ENCODE results near the gene CHAF1B. TPM values are rescaled to one million over a fixed set of nuclear protein-coding genes. Genes with fewer than 3 reads are reported as not detected.

Gene CHAF1B
- total and polyA plus RNA-seq, 12 donors, result 0.30 to 2.1 (median 1.2) TPM

GRCh38 chr21:36452281-36452825, 67.2 kb downstream of the CHAF1B start:
- intact Hi-C loops (cut with DNase I), result no loop called here
- no peak for DNase-seq
- Histone ChIP-seq H3K4me3 (no peak overlapping the region), H3K27me3 (no peaks in the 10 kb centered on the region), H3K36me3 (replicated peaks in 1 of 2) (no peaks in the 10 kb centered on the region), H3K27ac (no peak overlapping the region), H3K4me1 (replicated peaks in 1 of 2) (no peaks in the 10 kb centered on the region), H3K9me3 (replicated peaks in 1 of 3) (no peaks in the 10 kb centered on the region)
- WGBS, 4 donors, result 57 to 85% (median 81%) methylated on average over 6 of the region's 6 CpGs
- TF ChIP-seq POLR2A (IDR thresholded peaks at IDR 0.05), result no peak
- TF ChIP-seq CTCF (IDR thresholded peaks at IDR 0.05), result no peak

GRCh38 chr21:36454093-36454531, 68.9 kb downstream of the CHAF1B start:
- H3K9me3 ChIP-seq (replicated peaks in 1 of 3), result no peaks in the 10 kb centered on the region
- no peaks in the 10 kb centered on the region for H3K4me1 ChIP-seq (replicated peaks in 1 of 2)
- no peaks in the 10 kb centered on the region for H3K36me3 ChIP-seq (replicated peaks in 1 of 2)
- TF ChIP-seq CTCF (IDR thresholded peaks at IDR 0.05) (no peak), POLR2A (IDR thresholded peaks at IDR 0.05) (no peak)
- H3K27ac ChIP-seq, result no peak overlapping the region
- no peak overlapping the region for H3K4me3 ChIP-seq
- intact Hi-C loops (cut with DNase I), result no loop called here
- DNase-seq, result no peak
- 36 to 75% (median 48%) methylated on average over 3 to 4 of the region's 4 CpGs for WGBS, 4 donors
- no peaks in the 10 kb centered on the region for H3K27me3 ChIP-seq

- no peaks in the 10 kb centered on the region for H3K27me3 ChIP-seq
- no peak overlapping the region for H3K27ac ChIP-seq
- H3K9me3 ChIP-seq (replicated peaks in 1 of 3), result no peaks in the 10 kb centered on the region
- no peak overlapping the region for H3K4me3 ChIP-seq
- TF ChIP-seq POLR2A (IDR thresholded peaks at IDR 0.05) (no peak), CTCF (IDR thresholded peaks at IDR 0.05) (no peak)
- WGBS, 4 donors, result 24 to 52% (median 50%) methylated on average over 4 of the region's 4 CpGs
- H3K4me1 ChIP-seq (replicated peaks in 1 of 2), result no peaks in the 10 kb centered on the region
- no peak for DNase-seq
- no peaks in the 10 kb centered on the region for H3K36me3 ChIP-seq (replicated peaks in 1 of 2)
- intact Hi-C loops (cut with DNase I), result no loop called here
Measured at GRCh38 chr21:36454706-36455105, 69.5 kb downstream of the CHAF1B start.

- no peak overlapping the region for H3K4me3 ChIP-seq
- H3K4me1 ChIP-seq (replicated peaks in 1 of 2), result no peaks in the 10 kb centered on the region
- H3K27me3 ChIP-seq, result no peaks in the 10 kb centered on the region
- no peaks in the 10 kb centered on the region for H3K9me3 ChIP-seq (replicated peaks in 1 of 3)
- WGBS, 4 donors, result 76 to 81% (median 80%) methylated on average over 3 to 7 of the region's 7 CpGs
- TF ChIP-seq POLR2A (IDR thresholded peaks at IDR 0.05) (no peak), CTCF (IDR thresholded peaks at IDR 0.05) (no peak)
- no peak overlapping the region for H3K27ac ChIP-seq
- H3K36me3 ChIP-seq (replicated peaks in 1 of 2), result no peaks in the 10 kb centered on the region
- intact Hi-C loops (cut with DNase I), result no loop called here
- DNase-seq, result no peak
Measured at GRCh38 chr21:36456729-36457414, 71.7 kb downstream of the CHAF1B start.

Data from adrenal gland (tissue), 12 donors.